Measurements from ENCODE around the gene BCL2L12.

Gene BCL2L12

GRCh38 chr19:49637821-49638738 is 27.7 kb upstream of the BCL2L12 start (continued):
- TF ChIP-seq ZNF18 (tag by site-specific recombination; IDR thresholded peaks at IDR 0.05) (no peak), KLF10 (tag by site-specific recombination; IDR thresholded peaks at IDR 0.05) (peak; percentile 72), ZIC2 (tag by site-specific recombination; IDR thresholded peaks at IDR 0.05) (no peak), ZNF398 (tag by site-specific recombination; IDR thresholded peaks at IDR 0.05) (peak; percentile 91), ZNF768 (tag by site-specific recombination; IDR thresholded peaks at IDR 0.05) (peak; percentile 93; the same call in 1 of the 2 replicates), ZNF629 (tag by site-specific recombination; IDR thresholded peaks at IDR 0.05) (no peak), SP7 (tag by site-specific recombination; IDR thresholded peaks at IDR 0.05) (0 out of 2 replicates have a peak, but pooled peaks have one; percentile 41), KLF1 (tag by site-specific recombination; IDR thresholded peaks at IDR 0.05) (peak; percentile 86), REPIN1 (tag by site-specific recombination; IDR thresholded peaks at IDR 0.05; ENCODE audit: low read depth) (no peak), ZNF341 (tag by site-specific recombination; IDR thresholded peaks at IDR 0.05; ENCODE audit: low read depth) (no peak; the same call in 1 of the 2 replicates), ZNF366 (tag by site-specific recombination; conservative IDR thresholded peaks at IDR 0.05) (peak; percentile 66), KLF7 (tag by site-specific recombination; IDR thresholded peaks at IDR 0.05; ENCODE audit: borderline replicate concordance) (0 out of 2 replicates have a peak, but pooled peaks have one; percentile 15), ZNF449 (tag by site-specific recombination; IDR thresholded peaks at IDR 0.05) (no peak), SP2 (tag by site-specific recombination; IDR thresholded peaks at IDR 0.05) (peak; percentile 73), HIC1 (tag by site-specific recombination; IDR thresholded peaks at IDR 0.05) (0 out of 2 replicates have a peak, but pooled peaks have one; percentile 12), ZNF354C (tag by site-specific recombination; IDR thresholded peaks at IDR 0.05; ENCODE audit: borderline replicate concordance, low read depth) (no peak), ZNF513 (tag by site-specific recombination; IDR thresholded peaks at IDR 0.05) (peak; percentile 94), ZBTB11 (tag by site-specific recombination; conservative IDR thresholded peaks at IDR 0.05; ENCODE audit: low read depth) (no peak), ZBTB44 (tag by site-specific recombination; IDR thresholded peaks at IDR 0.05) (no peak), ZNF514 (tag by site-specific recombination; IDR thresholded peaks at IDR 0.05) (no peak), PATZ1 (tag by site-specific recombination; IDR thresholded peaks at IDR 0.05) (peak; percentile 66)
